ENCODE measurements around the gene MYRIP.

DNA sequence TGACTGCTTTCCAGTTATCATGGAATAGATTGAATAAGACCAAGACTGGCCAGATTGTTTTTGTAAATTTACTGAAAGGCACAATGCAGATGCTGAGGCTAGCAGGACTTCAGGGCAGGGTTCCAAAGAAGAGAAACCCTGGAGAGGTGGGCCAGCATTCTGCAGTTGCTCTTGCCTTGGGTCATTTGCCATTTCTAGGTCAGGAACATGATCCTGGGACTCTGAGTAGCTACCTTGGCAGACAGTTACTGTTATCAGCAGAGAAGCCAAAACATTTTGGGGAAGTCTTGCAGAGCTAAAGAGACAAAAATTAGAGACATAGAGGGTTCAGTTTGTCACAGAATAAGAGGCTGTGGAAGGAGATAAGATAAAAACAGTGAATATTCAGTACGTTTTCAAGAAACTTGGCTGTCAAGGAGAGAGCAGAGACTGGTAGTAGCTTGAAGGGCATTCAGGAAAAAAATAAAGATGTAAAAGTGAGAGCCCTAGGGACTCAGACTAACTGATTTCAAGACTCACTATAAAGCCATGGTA is 46.8 kb upstream of the MYRIP start:
- TF ChIP-seq, protein P1, sequence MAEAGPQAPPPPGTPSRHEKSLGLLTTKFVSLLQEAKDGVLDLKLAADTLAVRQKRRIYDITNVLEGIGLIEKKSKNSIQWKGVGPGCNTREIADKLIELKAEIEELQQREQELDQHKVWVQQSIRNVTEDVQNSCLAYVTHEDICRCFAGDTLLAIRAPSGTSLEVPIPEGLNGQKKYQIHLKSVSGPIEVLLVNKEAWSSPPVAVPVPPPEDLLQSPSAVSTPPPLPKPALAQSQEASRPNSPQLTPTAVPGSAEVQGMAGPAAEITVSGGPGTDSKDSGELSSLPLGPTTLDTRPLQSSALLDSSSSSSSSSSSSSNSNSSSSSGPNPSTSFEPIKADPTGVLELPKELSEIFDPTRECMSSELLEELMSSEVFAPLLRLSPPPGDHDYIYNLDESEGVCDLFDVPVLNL (CRISPR knock-in tag; IDR thresholded peaks at IDR 0.05; ENCODE audit: borderline replicate concordance, low read depth): no peak
- no peak for TF ChIP-seq TEAD4 (CRISPR knock-in tag; IDR thresholded peaks at IDR 0.05)
- TF ChIP-seq, protein P2, sequence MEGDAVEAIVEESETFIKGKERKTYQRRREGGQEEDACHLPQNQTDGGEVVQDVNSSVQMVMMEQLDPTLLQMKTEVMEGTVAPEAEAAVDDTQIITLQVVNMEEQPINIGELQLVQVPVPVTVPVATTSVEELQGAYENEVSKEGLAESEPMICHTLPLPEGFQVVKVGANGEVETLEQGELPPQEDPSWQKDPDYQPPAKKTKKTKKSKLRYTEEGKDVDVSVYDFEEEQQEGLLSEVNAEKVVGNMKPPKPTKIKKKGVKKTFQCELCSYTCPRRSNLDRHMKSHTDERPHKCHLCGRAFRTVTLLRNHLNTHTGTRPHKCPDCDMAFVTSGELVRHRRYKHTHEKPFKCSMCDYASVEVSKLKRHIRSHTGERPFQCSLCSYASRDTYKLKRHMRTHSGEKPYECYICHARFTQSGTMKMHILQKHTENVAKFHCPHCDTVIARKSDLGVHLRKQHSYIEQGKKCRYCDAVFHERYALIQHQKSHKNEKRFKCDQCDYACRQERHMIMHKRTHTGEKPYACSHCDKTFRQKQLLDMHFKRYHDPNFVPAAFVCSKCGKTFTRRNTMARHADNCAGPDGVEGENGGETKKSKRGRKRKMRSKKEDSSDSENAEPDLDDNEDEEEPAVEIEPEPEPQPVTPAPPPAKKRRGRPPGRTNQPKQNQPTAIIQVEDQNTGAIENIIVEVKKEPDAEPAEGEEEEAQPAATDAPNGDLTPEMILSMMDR (IDR thresholded peaks at IDR 0.05): no peak
- TF ChIP-seq NR3C1 (CRISPR knock-in tag; conservative IDR thresholded peaks at IDR 0.05; ENCODE audit: low read depth): no peak
- no peak for TF ChIP-seq SP1 (CRISPR knock-in tag; conservative IDR thresholded peaks at IDR 0.05)
- TF ChIP-seq TP53 (CRISPR knock-in tag; IDR thresholded peaks at IDR 0.05): no peak
- TF ChIP-seq MXD4 (CRISPR knock-in tag; IDR thresholded peaks at IDR 0.05; ENCODE audit: borderline replicate concordance): no peak
- TF ChIP-seq, protein P3, sequence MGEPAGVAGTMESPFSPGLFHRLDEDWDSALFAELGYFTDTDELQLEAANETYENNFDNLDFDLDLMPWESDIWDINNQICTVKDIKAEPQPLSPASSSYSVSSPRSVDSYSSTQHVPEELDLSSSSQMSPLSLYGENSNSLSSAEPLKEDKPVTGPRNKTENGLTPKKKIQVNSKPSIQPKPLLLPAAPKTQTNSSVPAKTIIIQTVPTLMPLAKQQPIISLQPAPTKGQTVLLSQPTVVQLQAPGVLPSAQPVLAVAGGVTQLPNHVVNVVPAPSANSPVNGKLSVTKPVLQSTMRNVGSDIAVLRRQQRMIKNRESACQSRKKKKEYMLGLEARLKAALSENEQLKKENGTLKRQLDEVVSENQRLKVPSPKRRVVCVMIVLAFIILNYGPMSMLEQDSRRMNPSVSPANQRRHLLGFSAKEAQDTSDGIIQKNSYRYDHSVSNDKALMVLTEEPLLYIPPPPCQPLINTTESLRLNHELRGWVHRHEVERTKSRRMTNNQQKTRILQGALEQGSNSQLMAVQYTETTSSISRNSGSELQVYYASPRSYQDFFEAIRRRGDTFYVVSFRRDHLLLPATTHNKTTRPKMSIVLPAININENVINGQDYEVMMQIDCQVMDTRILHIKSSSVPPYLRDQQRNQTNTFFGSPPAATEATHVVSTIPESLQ (CRISPR knock-in tag; IDR thresholded peaks at IDR 0.05): no peak
- TF ChIP-seq, protein P4, sequence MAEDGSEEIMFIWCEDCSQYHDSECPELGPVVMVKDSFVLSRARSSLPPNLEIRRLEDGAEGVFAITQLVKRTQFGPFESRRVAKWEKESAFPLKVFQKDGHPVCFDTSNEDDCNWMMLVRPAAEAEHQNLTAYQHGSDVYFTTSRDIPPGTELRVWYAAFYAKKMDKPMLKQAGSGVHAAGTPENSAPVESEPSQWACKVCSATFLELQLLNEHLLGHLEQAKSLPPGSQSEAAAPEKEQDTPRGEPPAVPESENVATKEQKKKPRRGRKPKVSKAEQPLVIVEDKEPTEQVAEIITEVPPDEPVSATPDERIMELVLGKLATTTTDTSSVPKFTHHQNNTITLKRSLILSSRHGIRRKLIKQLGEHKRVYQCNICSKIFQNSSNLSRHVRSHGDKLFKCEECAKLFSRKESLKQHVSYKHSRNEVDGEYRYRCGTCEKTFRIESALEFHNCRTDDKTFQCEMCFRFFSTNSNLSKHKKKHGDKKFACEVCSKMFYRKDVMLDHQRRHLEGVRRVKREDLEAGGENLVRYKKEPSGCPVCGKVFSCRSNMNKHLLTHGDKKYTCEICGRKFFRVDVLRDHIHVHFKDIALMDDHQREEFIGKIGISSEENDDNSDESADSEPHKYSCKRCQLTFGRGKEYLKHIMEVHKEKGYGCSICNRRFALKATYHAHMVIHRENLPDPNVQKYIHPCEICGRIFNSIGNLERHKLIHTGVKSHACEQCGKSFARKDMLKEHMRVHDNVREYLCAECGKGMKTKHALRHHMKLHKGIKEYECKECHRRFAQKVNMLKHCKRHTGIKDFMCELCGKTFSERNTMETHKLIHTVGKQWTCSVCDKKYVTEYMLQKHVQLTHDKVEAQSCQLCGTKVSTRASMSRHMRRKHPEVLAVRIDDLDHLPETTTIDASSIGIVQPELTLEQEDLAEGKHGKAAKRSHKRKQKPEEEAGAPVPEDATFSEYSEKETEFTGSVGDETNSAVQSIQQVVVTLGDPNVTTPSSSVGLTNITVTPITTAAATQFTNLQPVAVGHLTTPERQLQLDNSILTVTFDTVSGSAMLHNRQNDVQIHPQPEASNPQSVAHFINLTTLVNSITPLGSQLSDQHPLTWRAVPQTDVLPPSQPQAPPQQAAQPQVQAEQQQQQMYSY (CRISPR knock-in tag; IDR thresholded peaks at IDR 0.05): no peak
